PC-3 (cell line): ENCODE results near the gene GPR137B.

Experiments
- EZH2 ChIP-seq: fragments of 300-600 bp; sonication (generic); IDR thresholded peaks from one replicate; pipeline ENCODE4 v1.6.1; 2017; ENCODE audit warnings: antibody characterized with exemption, mild to moderate bottlenecking, low read length; ENCODE audit not compliant: unreplicated experiment
- EZH2phosphoT487 ChIP-seq: fragments of 300-600 bp; sonication (generic); IDR thresholded peaks from 2 replicates; pipeline ENCODE4 v1.6.1; 2018; ENCODE audit warnings: mild to moderate bottlenecking, antibody characterized with exemption, low read length, borderline replicate concordance
- TF ChIP-seq, protein P1 (sequence below): fragments of 300-600 bp; sonication (generic); conservative IDR thresholded peaks from 2 replicates; pipeline ENCODE4 v1.5.1; 2017; ENCODE audit warnings: antibody characterized with exemption, low read depth, mild to moderate bottlenecking, low read length

DNA sequence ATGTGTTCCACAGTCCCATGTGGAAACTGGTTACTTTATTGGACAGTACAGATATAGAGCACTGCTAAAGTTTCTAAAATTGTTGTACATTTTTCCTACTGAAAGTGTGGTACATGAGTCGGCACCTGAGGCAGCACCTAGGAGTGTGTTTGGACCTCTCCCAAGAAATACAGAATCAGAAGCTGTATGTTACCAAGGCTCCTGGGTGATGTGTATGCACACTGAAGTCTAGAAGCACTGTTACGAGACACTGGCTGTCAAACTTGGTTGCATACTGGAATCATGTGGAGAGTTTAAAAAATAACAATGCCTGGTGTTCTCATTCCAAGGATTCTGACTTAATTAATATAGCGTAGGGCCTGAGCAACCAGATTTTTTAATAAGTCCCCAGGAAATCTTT lies 92.8 kb downstream of the GPR137B start:
- TF ChIP-seq, protein P1, sequence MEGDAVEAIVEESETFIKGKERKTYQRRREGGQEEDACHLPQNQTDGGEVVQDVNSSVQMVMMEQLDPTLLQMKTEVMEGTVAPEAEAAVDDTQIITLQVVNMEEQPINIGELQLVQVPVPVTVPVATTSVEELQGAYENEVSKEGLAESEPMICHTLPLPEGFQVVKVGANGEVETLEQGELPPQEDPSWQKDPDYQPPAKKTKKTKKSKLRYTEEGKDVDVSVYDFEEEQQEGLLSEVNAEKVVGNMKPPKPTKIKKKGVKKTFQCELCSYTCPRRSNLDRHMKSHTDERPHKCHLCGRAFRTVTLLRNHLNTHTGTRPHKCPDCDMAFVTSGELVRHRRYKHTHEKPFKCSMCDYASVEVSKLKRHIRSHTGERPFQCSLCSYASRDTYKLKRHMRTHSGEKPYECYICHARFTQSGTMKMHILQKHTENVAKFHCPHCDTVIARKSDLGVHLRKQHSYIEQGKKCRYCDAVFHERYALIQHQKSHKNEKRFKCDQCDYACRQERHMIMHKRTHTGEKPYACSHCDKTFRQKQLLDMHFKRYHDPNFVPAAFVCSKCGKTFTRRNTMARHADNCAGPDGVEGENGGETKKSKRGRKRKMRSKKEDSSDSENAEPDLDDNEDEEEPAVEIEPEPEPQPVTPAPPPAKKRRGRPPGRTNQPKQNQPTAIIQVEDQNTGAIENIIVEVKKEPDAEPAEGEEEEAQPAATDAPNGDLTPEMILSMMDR, result no peak
- no peak for TF ChIP-seq EZH2
- no peak for TF ChIP-seq EZH2phosphoT487
